Occipital lobe (tissue), 2 donors: ENCODE measurements around the gene OR11H6. TPM values are rescaled to one million over a fixed set of nuclear protein-coding genes. Genes with fewer than 3 reads are reported as not detected.
"Not testable (repeated sequence)": the region's sequence is repeated elsewhere in the genome, so short reads cannot be mapped to it uniquely, and the experiment has no call there.

ENCODE experiments used
- DNase-seq: peaks from one replicate; lab custom pipeline; 2025; lab: John Stamatoyannopoulos, UW
- total RNA-seq: library from RNA; depleted of rRNA; stranded (reverse); fragments of >200 nt; gene quantifications from one replicate; pipeline ENCODE4 v1.2.3, GENCODE V29; 2014

Gene OR11H6
- not detected for total RNA-seq

GRCh38 chr14:20223410-20223809 lies at the start of gene OR11H6:
Gene OR11H6, plus strand, starts transcription at chr14:20223710. Its CDS starts 0 bp downstream, at chr14:20223710.
- DNase-seq, result no peak

- DNase-seq, result not testable (repeated sequence)
Observed at GRCh38 chr14:20174205-20174604, 49.3 kb upstream of the OR11H6 start.

- DNase-seq, result no peak
Observed at GRCh38 chr14:20176330-20176729, 47.2 kb upstream of the OR11H6 start.

GRCh38 chr14:20177433-20177974 lies 46.0 kb upstream of the OR11H6 start:
- DNase-seq, result no peak

- DNase-seq, result no peak
Observed at GRCh38 chr14:20179218-20179617, 44.3 kb upstream of the OR11H6 start.

GRCh38 chr14:20179880-20180279 lies 43.6 kb upstream of the OR11H6 start:
- no peak for DNase-seq

- DNase-seq, result no peak
Observed at GRCh38 chr14:20180486-20180885, 43.0 kb upstream of the OR11H6 start.

- DNase-seq, result no peak
Observed at GRCh38 chr14:20184181-20184580, 39.3 kb upstream of the OR11H6 start.

GRCh38 chr14:20190596-20190995 lies 32.9 kb upstream of the OR11H6 start, which contains the start of gene OR11G2:
Gene OR11G2, plus strand, starts transcription at chr14:20190896. Its CDS starts 6,542 bp downstream, at chr14:20197438.
- no peak for DNase-seq

- DNase-seq, result no peak
Observed at GRCh38 chr14:20191396-20191795, 32.1 kb upstream of the OR11H6 start.

GRCh38 chr14:20194101-20194500 lies 29.4 kb upstream of the OR11H6 start:
- no peak for DNase-seq

- not testable (repeated sequence) for DNase-seq
Observed at GRCh38 chr14:20195170-20195569, 28.3 kb upstream of the OR11H6 start.

- DNase-seq, result no peak
Observed at GRCh38 chr14:20195911-20196310, 27.6 kb upstream of the OR11H6 start.

GRCh38 chr14:20197459-20197858 lies 26.1 kb upstream of the OR11H6 start:
- DNase-seq, result no peak

- no peak for DNase-seq
Observed at GRCh38 chr14:20198991-20199390, 24.5 kb upstream of the OR11H6 start.

GRCh38 chr14:20204721-20205120 lies 18.8 kb upstream of the OR11H6 start:
- DNase-seq, result no peak

- no peak for DNase-seq
Observed at GRCh38 chr14:20209595-20209994, 13.9 kb upstream of the OR11H6 start.

- not testable (repeated sequence) for DNase-seq
Observed at GRCh38 chr14:20212406-20212805, 11.1 kb upstream of the OR11H6 start.

GRCh38 chr14:20215196-20215595 lies 8.3 kb upstream of the OR11H6 start:
- DNase-seq, result no peak

- no peak for DNase-seq
Observed at GRCh38 chr14:20219033-20219432, 4.5 kb upstream of the OR11H6 start.

GRCh38 chr14:20228681-20229080 lies 5.2 kb downstream of the OR11H6 start, which contains the start of gene OR11H7:
Gene OR11H7, plus strand, starts transcription at chr14:20228981.
- DNase-seq, result no peak

- DNase-seq, result not testable (repeated sequence)
Observed at GRCh38 chr14:20235415-20235814, 11.9 kb downstream of the OR11H6 start.

GRCh38 chr14:20247646-20248246 lies 24.2 kb downstream of the OR11H6 start:
- no peak for DNase-seq
